Activated naive CD4-positive, alpha-beta T cell treated with anti-CD3 and anti-CD28 coated beads, Interleukin-2, amount 50 U/mL, for 72 hours (primary cell): Measurements from ENCODE around the gene VPS13A. TPM values are rescaled to one million over a fixed set of nuclear protein-coding genes. Genes with fewer than 3 reads are reported as not detected.
A peak's percentile ranks its signal among the peaks of the same experiment; 100 is the strongest.

Source experiments
- ATAC-seq, 2 donors: fragments of 150-1000 bp; cut with Tn5 transposase; 2 replicates each; pipeline ENCODE4 v1.10.0; 2021; ENCODE audit warnings: mild to moderate bottlenecking in 2 of 2, moderate library complexity in 2 of 2
- DNase-seq, 2 donors: peaks; one replicate each; pipeline ENCODE4 v3.0.0; 2021 to 2022; ENCODE audit warnings: low spot score in 2 of 2
- H3K27ac Mint-ChIP-seq, 2 donors: one replicate each; pipeline ENCODE4 v1.8.0; 2022; ENCODE audit warnings: mild to moderate bottlenecking in 2 of 2, mixed read lengths in 2 of 2
- H3K36me3 Mint-ChIP-seq, 2 donors: one replicate each; pipeline ENCODE4 v1.8.0; 2022; ENCODE audit warnings: mixed read lengths in 2 of 2
- H3K9me3 Mint-ChIP-seq, 2 donors: one replicate each; pipeline ENCODE4 v1.8.0; 2022; ENCODE audit warnings: mixed read lengths in 2 of 2
- total RNA-seq, 2 donors: library from RNA; stranded (reverse); gene quantifications; one replicate each; pipeline ENCODE4 v1.2.3, GENCODE V29; 2022

The VPS13A gene
- total RNA-seq, result 10 to 100 TPM; 42.3 to 42.9 TPM

- no peaks in the 10 kb centered on the region for H3K9me3 Mint-ChIP-seq
- peak within 1 kb of the TSS; percentile 93 to 95 for H3K27ac Mint-ChIP-seq
- DNase-seq, result peak; percentile 92 to 95
- ATAC-seq, result peak; percentile 89
- peaks cover 0 to 6% of the 10 kb centered on the region in 2 donors for H3K36me3 Mint-ChIP-seq
These were observed at the start of gene VPS13A for GRCh38 chr9:77177143-77177893. Gene VPS13A (plus strand): TSS chr9:77177534. CDS start chr9:77177705, 171 bp downstream.

DNA sequence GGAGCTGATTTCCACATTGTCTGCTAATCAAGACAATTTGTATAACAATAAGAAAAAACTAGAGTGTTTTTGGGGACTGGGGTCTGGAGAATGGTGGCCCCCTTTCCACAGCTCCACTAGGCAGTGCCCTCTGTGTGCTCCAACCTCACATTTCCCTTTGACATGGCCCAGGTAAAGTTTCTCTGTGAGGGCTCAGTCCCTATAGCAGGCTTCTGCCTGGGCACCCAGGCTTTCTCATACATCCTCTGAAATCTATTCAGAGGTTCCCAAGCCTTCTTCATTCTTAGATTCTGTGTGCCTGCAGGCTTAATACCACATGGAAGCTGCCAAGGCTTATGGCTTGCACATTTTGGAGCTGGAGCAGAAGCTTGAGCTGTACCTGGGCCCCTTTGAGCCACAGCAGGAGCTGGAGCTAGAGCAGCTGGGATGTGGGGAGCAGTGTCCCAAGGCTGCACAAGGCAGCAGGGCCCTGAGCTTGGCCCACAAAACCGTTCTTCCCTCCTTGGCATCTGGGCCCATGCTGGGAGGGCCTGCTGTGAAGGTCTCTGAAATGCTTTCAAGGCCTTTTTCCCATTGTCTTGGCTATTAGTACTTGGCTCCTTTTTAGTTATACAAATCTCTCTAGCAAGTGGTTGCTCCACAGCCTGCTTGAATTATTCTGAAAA lies 49.1 kb upstream of the VPS13A start:
- H3K27ac Mint-ChIP-seq, result no peak overlapping the region
- DNase-seq (no peak), ATAC-seq (no peak)

GRCh38 chr9:77131399-77131798 lies 45.9 kb upstream of the VPS13A start:
- H3K9me3 Mint-ChIP-seq, result peaks cover 0 to 6% of the 10 kb centered on the region in 2 donors
- H3K27ac Mint-ChIP-seq, result no peak overlapping the region
- H3K36me3 Mint-ChIP-seq, result no peaks in the 10 kb centered on the region
- ATAC-seq (no peak), DNase-seq (no peak)

More for the DNA sequence above, 49.1 kb upstream of the VPS13A start:
- no peaks in the 10 kb centered on the region for H3K36me3 Mint-ChIP-seq
- H3K9me3 Mint-ChIP-seq, result peaks cover 0 to 6% of the 10 kb centered on the region in 2 donors

- DNase-seq (no peak), ATAC-seq (no peak)
- H3K27ac Mint-ChIP-seq, result no peak overlapping the region
- peaks cover 0 to 4% of the 10 kb centered on the region in 2 donors for H3K36me3 Mint-ChIP-seq
- H3K9me3 Mint-ChIP-seq, result peaks cover 0 to 9% of the 10 kb centered on the region in 2 donors
These were observed 44.3 kb upstream of the VPS13A start for GRCh38 chr9:77133011-77133410.

DNA sequence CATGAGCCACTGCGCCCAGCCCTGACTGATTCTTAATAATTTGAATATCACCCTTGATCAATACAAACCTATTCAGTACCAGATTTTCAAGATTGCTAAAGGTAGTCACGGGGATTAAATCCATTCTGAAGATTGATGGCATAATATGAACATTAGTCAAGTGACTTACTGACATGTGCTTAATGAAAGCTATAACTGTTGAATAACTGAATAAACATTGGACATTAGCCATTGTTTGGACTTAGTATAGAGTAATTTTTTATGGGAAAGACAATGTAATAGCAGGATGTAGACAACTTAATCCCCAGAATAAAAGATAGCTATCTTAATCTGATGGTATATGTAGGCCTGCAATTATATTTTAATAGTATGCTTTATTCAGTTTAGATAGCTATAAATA lies 35.0 kb upstream of the VPS13A start:
- Mint-ChIP-seq H3K9me3 (peaks cover 0 to 3% of the 10 kb centered on the region in 2 donors), H3K27ac (no peak overlapping the region), H3K36me3 (peaks cover 0 to 4% of the 10 kb centered on the region in 2 donors)
- ATAC-seq, result no peak
- DNase-seq, result no peak

DNA sequence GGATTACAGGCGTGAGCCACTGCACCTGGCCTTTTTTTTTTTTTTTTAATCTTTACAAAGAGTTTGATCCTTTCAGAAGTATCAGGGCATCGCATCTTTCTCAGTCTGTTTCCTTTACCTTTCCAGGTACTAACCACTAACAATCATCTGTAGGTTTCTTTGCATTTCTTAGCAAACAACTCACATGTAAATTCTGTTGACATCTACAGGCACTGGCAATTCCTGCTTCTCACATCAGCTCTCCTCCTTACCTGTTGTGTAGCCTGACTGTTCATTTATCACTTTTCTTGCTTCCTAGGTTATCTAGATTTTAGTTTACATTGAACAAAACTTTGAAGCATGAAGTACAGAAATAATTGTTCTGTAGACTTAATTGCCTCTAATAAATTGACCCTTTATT lies 27.5 kb upstream of the VPS13A start:
- Mint-ChIP-seq H3K36me3 (no peaks in the 10 kb centered on the region), H3K9me3 (no peaks in the 10 kb centered on the region), H3K27ac (no peak overlapping the region)
- ATAC-seq, result no peak
- no peak for DNase-seq

DNA sequence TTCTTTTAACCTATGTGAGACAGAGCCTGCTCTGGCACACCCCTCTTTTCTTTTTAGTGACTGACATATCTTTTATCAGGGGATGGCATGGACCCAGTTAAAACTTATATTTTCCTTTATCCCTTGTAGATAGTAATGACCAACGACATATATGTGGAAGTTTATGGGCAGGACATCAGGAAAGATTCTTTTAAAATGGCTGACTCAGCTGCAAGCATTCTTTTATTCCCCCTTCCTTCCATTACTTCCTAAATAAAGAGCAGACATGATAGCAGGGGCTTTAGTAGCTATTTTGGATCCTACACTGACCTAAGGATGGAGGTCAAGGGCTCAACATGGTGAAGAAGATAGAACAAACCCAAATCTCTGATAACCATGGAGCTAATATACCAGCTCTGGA lies 25.0 kb upstream of the VPS13A start:
- ATAC-seq, result no peak
- Mint-ChIP-seq H3K36me3 (no peaks in the 10 kb centered on the region), H3K9me3 (no peaks in the 10 kb centered on the region), H3K27ac (no peak overlapping the region)
- DNase-seq, result no peak

- ATAC-seq (no peak), DNase-seq (no peak)
- H3K36me3 Mint-ChIP-seq, result no peaks in the 10 kb centered on the region
- no peaks in the 10 kb centered on the region for H3K9me3 Mint-ChIP-seq
- no peak overlapping the region for H3K27ac Mint-ChIP-seq
These were observed 20.5 kb upstream of the VPS13A start for GRCh38 chr9:77156646-77157371.

GRCh38 chr9:77158772-77159513 lies 18.4 kb upstream of the VPS13A start:
- DNase-seq (no peak), ATAC-seq (no peak)
- no peaks in the 10 kb centered on the region for H3K9me3 Mint-ChIP-seq
- no peak overlapping the region for H3K27ac Mint-ChIP-seq
- H3K36me3 Mint-ChIP-seq, result no peaks in the 10 kb centered on the region

GRCh38 chr9:77161191-77161590 lies 16.1 kb upstream of the VPS13A start:
- no peaks in the 10 kb centered on the region for H3K36me3 Mint-ChIP-seq
- no peak for ATAC-seq
- H3K9me3 Mint-ChIP-seq, result no peaks in the 10 kb centered on the region
- H3K27ac Mint-ChIP-seq, result no peak overlapping the region
- DNase-seq, result no peak

DNA sequence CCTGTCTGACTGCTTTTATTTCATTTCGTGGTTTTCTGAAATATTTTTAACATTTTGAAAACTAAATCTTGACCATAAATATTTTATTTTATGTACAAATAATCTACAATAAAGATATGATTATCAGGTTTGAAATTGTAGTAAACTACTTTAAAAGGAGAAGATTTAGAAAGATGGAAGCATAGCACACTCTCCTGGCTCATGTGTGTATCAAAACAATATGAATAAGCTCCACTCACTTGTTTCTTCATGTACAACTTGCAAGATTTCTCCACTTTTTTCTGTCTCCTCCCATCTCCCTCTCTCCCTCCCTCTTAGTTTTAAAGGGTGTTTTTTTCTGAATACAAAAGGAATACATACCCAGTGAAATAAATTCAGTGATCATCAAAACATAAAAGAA lies 15.4 kb upstream of the VPS13A start:
- ATAC-seq, result no peak
- Mint-ChIP-seq H3K27ac (no peak overlapping the region), H3K9me3 (no peaks in the 10 kb centered on the region), H3K36me3 (no peaks in the 10 kb centered on the region)
- no peak for DNase-seq

GRCh38 chr9:77162366-77162765 lies 15.0 kb upstream of the VPS13A start:
- H3K27ac Mint-ChIP-seq, result no peak overlapping the region

DNA sequence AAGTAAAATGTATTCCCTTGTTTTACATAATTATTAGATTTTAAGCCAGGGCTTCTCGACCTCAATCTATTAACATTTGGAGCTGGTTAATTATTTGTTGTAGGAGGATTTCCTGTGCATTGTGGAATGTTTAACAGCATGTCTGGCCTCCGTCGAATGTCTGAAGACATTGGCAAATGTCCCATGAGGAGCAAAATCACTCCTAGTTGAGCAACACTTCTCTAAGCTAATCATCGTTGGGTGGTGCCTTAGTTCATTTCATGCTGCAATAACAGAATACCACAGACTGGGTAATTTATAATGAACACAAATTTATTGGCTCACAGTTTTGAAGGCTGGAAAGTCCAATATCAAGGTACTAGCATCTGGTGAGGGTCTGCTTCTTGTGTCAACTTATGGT lies 13.4 kb upstream of the VPS13A start:
- no peaks in the 10 kb centered on the region for H3K9me3 Mint-ChIP-seq
- no peak overlapping the region for H3K27ac Mint-ChIP-seq
- DNase-seq (no peak), ATAC-seq (no peak)
- H3K36me3 Mint-ChIP-seq, result no peaks in the 10 kb centered on the region

More at GRCh38 chr9:77162366-77162765, 15.0 kb upstream of the VPS13A start:
- H3K9me3 Mint-ChIP-seq, result no peaks in the 10 kb centered on the region
- no peak for DNase-seq
- H3K36me3 Mint-ChIP-seq, result no peaks in the 10 kb centered on the region
- ATAC-seq, result no peak

- no peak for DNase-seq
- no peak for ATAC-seq
- Mint-ChIP-seq H3K27ac (no peak overlapping the region), H3K36me3 (no peaks in the 10 kb centered on the region), H3K9me3 (no peaks in the 10 kb centered on the region)
These were observed 11.1 kb upstream of the VPS13A start for GRCh38 chr9:77166193-77166592.

DNA sequence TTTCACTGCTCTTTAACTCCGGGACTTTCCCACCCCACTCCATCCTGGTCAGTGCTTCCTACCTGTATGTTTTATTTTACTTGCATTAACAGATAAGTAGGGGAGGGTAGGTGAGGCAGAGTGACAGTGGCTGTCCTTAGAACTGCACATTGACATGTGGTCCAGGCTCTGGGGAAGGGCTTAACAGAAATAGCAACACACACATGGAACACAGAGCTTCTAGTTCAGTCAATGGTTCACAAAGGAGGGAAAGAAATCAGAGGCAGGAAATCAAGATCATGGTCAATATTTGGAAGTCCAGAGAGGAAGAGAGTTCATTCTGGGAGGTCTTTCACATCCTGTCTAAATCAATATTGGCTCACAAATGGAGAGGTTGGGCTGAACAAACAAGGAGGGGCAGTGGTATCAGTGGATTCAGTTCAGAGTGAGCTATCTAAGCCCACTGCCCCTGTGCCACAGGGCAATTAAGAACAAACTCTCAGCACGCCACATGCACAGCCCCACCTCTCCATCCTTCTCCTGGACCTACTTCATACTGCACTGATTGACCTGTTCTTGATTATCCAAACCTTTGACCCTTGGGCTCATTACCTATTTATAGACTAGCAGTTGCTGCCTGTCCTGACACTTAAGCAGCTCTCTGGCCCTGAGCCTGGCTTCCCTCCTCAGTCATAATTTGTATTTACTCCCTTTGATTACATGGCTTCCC lies 6.2 kb upstream of the VPS13A start:
- no peak for ATAC-seq
- H3K9me3 Mint-ChIP-seq, result no peaks in the 10 kb centered on the region
- H3K27ac Mint-ChIP-seq, result no peak overlapping the region
- DNase-seq, result no peak
- H3K36me3 Mint-ChIP-seq, result no peaks in the 10 kb centered on the region

- Mint-ChIP-seq H3K36me3 (peaks cover 0 to 6% of the 10 kb centered on the region in 2 donors), H3K9me3 (no peaks in the 10 kb centered on the region), H3K27ac (no peak overlapping the region)
- no peak for ATAC-seq
- no peak for DNase-seq
These were observed 2.2 kb upstream of the VPS13A start for GRCh38 chr9:77175151-77175550.
